NCI-H524 (cell line): ENCODE measurements around the gene ETS1.
A peak's percentile ranks its signal among the peaks of the same experiment; 100 is the strongest.

ENCODE experiments used
- DNase-seq, 2 experiments: peaks; one replicate each; lab custom pipeline; 2025; lab: John Stamatoyannopoulos, UW

ETS1 gene

DNA sequence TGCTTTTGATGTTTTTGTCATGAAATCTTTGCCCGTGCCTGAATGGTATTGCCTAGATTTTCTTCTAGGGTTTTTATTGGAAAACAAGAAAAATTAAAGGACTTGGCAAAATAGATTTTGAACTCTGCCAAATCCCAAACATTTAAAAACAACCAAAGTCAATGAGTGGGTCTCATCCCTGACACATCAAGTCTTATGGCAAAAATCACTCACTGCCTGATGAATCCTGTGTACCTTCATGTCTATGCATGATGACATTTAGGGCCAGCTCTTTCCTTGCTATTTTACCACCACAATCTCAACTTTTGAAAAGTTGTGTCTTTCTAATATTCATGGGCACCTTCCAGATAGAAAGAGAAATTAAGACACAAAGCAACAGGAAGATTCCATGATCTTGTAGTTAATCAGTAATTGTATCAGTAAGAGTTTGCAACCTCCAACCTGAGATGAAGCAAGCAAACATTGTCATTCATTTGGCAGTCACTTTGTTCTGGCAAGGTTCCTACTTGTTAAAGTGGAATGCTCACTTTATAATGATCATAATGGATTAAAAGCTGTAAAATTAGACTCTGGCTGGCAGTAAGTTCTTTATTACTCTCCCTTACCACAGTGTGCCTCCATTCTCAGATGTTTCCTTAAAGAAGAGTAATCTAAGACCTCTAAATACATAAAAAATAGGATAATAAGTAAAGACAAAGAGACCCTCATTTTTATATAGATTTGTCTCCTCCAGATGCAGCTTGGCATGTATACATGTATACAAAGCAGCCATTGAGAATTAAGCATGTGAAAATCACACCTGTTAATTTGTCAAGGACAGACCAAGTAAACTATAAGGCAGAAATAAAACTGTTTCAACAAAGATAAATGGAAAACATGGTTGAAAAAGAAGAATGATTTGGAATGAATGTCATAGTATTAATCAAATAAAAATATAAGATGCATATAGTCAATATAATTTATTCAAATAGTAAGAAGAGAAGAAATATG lies 51.6 kb downstream of the ETS1 start:
- no peak for DNase-seq

DNA sequence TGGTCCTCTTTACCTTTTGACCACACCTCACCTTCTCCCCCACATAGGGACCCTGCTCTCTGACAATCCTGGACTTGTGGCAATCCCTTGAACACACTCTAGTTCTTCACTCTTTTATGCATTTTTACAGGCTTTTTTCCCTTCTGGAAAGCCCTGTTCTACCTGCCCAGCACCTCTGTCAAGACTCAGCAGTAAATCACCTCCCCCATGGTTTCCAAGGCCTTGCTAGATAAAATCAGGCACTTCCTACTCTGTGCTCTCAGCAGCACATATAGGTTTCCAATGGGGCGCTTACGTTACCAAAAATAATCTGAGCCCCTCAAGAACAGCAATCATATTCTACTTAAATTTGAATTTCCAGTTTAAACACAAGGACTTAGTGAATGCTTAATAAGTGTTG lies 53.9 kb downstream of the ETS1 start:
- DNase-seq: no peak

DNA sequence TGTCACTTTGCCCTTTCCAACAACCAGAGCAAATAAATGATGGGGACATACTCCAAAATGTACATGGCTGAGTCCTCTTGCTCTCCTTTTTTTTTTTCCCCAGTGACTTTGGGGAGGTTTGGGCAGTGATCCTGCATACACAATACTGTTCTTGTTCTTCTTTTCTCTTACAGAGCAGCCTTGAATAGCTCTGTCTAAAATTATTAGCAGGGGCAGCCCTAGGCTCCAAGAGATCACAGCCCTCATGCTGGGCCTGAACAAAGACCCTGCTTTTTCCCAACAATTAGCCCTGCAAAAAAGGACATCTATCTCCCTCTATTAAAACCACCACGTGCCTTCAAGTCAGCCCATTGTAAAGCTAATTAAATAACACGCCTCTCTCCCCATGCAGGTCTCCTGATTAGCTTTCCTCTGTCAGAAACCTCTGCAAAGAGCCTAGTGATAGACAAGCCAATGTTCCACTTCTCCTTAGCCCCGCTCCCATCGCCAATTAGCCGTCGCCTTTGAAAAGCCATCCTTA lies 54.7 kb downstream of the ETS1 start:
- no peak for DNase-seq

DNA sequence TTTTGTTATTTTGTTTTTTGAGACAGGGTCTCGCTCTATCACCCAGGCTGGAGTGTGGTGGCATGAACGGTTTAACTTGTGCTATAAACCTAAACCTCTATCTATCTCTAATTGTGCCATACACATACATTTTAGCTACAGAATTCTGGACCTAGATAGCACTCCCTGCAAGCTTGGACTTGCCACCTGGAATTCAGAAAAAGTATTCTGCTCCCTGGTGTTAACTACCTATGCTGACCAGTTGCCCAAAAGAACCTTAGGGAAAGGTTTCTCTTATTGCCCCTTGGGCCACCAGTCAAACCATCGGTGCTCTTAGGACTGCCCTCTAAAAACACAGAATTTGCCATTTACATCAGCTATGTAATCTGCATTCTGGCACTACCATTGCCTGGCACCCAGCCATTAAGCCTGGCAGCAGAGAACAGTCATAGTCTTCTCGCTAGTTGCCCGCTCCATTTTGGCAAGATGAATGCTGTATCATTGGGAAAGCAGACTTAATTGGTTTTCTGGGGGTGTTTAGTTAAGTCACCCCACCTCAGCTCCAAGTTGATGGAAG lies 55.3 kb downstream of the ETS1 start:
- DNase-seq: no peak

DNA sequence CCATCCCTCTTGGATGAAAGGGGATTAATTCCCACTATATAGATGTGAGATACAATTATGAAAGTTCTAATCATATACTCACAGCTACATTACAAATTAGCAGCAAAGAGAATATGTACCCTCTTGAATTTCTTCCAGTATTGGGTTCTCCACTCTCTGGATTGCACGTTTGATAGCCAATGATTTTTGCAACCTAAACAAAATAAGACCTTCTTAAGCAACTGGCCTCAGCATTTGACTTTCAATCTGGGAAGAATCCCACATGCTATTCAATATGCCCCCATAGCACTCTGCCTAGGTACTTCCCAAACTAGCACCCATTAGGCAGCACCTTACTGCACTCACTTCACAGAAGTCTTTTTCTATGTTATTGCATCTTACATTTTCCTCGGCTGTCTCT lies 55.8 kb downstream of the ETS1 start:
- no peak for DNase-seq

DNA sequence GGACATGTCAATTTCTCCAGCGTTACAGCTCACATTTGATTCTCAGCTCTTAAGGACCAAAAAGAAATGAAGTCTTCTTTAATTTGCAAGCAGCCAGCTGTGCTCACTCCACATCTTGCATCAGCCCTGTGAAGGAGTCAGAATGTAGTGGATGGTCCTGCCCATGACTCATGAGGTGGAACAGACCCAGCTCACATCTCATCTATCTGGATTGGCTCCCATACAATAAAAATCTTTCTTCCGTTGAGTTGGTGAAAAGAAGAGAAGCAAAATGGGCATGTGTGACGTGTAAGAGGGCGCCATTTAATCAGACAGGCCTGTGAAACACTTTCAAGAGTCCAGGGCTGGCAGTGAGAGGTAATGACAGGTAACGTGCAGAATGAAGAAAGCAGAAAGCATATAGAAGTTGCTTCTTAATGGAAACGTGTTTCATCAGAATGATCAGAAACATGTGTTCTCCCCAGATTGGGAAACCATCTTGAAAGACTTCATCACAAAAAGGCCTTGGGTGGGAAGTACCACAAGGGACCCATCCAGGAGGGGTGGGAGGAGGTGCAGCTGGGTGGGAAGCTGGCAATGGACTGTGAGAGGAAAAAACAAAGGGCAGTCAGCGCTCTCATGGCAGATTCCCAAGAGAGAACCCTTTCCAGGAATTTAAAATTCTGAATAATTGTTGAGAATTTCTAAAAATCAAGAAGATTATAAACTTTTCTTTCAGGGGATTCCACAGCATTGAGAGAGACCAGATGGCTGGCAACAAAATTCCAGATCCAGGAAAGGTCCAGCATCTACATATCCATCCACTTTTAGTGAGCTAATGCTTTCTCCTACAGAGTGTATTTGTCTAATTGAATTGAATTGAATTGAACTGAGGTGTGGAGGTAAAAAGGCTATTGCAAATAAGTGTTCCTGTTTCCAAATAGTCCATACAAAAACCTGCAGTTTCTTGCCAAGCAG lies 57.0 kb downstream of the ETS1 start:
- DNase-seq: no peak

DNA sequence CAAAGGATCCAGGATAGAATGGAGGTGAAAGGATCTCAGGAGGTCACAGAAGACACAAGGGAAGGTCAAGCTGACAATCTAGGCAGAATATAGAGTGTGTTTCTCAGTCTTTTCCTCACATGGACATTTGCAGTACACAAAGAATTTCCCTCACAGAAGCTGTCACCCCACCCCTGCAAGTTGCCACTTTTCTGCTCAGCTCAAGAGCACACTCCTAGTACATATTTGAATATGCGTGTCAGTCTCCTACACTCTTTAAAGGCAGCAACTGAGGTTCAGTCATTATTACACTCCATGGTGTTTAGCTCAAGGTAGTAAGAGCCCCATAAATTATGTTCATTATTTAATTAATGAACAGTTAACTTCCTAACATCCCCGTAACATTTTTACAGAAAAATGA lies 59.1 kb downstream of the ETS1 start:
- DNase-seq: no peak

DNA sequence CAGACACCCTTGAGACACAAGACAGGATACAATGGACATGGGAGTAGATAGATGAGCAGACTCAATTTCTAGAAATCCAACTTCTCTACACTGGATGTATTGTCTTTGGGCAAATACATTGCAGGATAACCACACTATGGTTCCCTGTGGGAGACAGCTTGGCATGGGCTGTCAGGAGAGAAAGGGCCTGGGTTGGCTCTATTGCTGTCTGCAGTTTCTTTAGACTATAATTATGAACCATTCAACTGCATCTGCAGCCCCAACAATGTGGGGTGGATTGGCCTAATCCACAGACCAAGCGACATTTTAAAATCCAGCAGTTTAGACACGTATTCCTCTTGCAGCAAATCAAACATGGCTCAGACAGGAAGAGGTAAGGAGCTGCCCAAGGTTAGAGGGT lies 60.3 kb downstream of the ETS1 start:
- no peak for DNase-seq

DNA sequence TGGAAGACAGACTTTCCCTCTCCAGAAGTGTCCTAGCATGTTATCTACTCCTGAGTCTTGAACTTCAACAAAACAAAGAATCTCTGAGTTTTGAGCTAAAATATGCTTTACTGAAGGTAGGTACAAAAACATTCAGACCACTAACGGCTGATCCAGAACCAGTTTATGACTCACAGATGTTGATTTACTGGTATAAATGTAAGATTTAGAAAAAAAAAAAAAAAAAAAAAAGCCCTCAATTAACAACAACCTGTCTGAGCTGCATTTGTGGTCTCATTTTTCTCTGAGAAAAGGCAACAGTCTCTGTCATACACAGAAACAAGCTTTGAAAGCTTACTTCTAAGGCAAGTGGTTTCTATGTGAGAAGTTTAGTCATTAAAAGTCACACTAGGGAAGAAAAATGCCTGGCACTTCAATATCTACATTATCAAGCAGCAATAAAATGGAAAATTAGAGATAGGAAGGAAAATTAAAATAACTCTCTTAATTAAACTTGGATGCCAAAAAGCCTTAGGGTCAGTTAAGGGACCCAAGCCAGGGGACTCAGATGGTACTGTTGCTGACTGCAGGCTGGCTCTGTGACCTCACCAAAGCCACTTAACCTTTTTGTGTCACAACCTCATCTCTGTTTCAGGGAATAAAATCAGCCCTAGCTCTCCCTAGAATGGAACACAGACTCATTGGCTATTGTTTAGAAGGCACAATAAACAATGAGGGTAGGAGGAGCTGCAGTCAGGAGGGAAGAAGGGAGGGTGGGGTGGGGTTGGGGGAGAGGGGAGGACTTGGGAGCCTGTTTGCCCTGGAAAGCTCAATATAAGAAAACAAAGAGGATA lies 61.7 kb downstream of the ETS1 start:
- DNase-seq: no peak

DNA sequence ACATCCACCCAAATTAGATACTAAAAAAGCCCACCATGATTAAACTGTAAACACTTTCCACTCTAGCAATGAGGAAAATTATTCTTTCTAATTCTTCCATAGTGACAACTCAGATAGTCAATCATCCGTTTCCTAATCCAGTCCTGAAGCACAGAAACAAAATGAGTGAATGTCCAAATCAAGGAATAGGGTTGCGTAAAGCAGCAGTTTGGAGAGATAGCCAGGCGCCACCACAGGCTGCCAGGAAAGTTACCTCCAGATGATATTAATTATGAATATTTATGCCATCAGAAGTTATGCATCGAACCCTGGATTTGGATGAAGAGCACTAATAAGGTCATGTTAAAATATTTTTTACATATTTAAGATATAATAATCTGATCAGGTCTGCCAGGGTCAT lies 63.2 kb downstream of the ETS1 start:
- DNase-seq: no peak

DNA sequence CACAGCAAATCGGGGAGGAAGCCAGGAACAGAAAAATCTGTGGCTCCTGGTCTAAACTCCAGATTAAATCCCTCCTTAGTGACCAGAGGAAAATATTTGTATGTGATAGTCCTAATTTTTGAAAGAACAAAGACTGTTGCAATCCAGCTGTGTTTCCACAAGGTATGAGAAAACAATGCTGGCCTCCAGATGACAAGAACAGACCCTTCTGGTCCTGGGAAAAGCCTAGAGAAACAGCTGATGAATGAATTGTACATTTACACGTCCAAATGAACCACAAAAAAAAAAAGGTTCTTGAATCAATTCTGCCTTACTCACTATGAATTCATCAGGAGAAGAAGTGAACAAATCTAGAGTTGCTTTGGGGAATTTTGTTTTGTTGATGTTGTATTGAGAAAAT lies 63.7 kb downstream of the ETS1 start:
- no peak for DNase-seq

DNA sequence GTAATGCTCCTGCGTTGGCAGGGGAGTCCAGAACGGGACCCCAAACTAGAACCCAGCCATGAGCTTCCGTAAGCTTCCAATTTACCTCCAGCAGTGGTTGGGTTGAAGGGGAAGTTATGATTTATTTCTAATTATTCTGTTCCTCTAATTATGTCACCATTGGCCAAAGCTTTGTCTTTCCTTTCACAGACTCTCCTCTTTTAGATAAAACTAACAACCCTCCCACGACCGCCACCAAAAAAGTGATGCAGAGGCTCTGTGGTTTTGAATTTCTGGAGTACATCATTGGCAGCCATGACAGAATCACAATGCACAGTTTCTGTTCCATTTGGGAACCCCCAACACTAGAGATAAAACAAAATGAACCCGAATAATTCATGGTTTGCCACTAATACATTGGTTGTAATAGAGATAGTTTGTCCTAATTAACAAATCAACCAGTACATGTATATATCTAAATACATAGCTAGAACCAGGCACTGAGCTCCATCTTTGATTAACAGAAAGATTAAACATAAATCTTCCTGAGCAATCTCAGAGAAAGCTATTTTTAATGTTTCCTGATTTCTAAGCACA lies 64.3 kb downstream of the ETS1 start:
- no peak for DNase-seq

DNA sequence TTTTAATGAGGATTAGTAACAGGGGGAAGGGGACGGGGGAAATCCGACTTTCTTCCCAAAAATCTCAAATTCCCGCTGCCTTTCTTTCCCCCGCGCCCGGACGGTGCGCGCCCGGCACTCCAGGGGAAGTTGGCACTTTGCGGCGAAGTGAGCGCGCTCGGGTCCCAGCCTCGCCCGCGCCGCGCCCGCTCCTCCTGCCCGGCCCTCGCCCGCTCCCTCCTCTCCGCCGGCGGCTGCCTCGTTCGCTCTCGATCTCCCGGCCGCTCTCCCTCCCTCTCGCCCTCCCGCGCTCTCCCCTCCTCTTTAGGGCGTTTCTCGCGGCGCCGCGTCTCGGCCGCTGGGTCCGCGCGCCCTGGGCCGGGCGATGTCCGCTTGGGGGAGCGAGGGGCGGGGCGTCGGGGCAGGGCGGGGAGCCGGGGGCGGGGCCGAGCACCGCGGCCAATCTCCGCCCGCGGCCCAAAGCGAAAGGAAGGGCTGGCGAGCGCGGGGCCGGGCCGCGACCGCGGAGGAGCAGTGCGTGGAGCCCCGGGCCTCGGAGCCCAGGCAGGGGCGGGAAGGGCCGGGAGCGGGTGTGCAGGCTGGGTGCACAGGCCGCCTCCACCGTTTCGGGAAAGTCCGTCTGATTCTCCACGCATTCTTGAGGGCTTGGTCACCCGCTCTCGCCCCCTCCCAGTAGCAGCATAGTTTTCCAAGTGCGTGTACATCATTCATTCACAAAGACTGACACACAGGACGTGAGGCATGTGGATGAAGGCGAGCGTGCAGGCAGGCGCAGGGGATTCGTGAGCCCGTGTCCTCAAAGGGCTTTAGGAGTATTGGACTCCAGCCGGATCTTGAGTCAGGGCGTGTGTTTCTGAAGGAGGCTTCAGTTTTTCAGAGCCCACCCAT lies 65.1 kb downstream of the ETS1 start:
- DNase-seq: peak; percentile 79 to 83

DNA sequence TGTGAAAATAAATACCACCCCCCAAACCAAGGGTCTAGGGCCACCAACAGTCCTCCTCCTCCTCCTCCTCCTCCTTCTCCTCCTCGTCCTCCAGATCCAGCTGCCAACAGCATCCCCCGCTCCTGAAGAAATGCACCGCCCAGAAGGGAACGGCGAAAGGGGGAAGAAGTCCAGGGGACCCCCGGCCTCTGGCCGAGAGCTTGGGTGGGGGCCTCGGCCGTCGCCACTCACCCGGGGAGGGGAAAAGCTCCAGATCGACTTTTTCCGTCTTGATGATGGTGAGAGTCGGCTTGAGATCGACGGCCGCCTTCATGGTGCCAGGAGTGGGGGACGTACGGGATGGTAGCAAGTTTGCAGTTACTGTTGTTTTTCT lies 65.7 kb downstream of the ETS1 start:
- DNase-seq: no peak

DNA sequence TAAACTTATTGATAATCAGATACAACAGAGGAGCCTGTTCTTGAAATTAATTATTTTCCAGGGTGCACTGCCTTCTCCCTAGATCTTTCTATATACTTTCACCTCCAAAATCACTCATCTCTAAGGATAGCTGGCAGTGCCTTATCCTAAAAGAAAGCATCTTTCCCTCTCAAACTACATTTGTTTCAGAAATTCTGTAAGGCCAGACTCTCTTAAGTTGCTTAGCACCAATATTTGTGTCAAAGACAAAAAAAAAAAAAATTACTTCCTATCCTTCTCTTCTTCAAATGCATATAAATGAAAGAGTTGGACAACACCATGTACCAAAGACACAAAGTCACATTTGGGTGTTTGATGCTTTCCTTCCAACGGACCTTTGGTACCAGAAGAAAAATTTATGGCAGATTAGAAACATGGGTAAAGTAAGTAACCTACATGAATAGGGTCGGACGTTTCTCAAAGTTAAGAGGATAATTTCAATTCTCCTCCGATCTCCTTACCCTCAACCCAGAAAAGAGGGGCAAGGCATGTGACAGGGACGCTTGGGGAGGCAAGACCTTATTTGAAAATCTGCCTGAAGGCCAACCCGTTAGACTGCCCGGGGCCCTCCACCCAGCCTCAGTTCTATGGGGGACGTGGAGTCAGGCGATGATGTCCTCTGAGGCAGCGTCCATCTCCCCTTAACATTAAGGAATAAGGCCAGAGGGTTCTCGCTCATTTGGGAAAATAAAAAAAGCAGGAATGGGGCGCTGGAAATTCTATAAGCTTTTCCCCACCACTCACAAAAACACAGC lies 66.3 kb downstream of the ETS1 start:
- no peak for DNase-seq

DNA sequence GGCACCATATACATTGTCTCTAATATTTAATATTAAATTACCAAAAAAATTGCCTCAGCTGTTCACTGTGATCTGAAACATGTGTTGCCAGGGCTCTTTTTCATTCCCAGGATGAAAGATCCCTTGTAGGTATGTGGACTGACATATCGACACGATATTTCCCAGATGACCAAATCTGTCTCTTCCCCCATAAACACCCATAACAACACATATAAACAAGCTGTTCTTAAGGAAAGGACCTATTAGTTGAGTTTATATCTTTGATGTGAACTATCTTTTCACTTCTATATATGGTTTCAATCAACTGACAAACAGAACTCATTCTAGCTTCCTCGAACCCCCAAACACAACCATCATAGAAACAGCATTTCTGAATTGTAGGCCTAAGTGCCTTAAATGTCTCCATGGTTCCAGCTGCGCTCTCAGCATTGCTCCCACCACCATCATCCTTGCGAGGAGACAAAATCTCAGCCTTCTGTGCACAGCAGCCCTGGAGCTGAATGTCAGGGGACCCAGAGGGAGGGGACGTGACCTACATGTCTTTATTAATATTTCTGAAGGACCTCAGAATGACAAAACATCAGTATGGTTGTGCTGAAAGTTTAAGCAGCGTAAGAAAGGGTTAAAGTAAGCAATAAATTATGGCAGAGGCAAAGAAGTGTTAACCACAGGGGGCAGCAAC lies 67.0 kb downstream of the ETS1 start:
- no peak for DNase-seq

DNA sequence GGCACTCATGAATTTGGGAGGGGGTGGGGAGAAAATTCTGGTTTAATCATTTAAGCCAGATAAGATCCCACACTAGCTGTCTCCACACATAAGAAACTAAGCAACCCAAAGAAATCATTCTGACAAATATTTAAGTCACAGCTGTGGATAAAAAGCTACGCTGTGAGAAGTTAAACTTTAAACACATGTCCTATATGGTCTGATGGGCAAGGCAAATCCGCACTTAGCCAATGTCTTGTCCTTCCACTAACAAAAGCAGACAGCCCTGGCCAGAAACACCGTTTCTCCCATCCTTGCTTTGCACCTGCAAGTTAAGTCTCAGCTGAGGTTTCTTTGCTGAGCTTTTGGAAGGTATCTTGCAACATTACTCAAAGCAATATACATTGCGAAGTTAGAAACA lies 68.0 kb downstream of the ETS1 start:
- no peak for DNase-seq

DNA sequence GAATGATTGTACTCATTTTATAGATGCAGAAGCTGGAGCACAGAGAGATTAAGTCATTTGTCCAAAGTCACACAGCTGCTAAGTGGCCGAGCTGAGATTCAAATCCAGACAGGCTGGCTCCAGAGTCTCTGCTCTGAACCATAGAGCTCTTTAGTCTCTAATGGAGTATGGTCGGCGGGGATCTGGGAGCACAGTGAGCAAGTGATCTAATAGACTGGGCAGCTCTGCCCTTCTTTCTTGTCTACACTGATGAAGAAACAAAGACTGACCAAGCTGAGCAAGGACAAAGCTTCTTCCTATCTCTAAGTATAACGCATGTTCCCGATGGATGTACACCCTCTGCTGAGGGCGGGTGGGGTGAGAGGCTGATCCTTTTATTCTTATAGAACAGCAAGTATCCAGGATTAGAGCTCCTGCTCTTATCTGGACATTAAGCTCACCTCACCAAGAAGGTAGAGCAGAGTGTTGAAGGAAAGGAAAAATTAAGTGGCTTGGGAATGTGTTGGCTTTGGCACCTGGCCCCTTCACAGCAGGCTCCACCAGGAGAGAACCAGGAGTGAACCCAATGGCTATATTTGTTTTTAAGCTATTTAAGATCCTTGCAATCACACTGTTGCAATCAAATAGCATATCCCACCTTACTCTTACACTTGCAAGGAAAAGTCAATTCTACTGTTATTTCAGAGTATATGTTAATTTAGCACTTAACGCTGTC lies 68.7 kb downstream of the ETS1 start:
- no peak for DNase-seq
